IMR-90 (cell line): ENCODE data around the gene LCA5. TPM values are rescaled to one million over a fixed set of nuclear protein-coding genes. Genes with fewer than 3 reads are reported as not detected.

Experiments
- ATAC-seq: fragments of 200-7000 bp; cut with Tn5 transposase; 2 replicates; pipeline ENCODE4 v1.9.1; 2020; ENCODE audit warnings: low read depth, mild to moderate bottlenecking, moderate library complexity
- BruUV-seq: library from RNA; stranded (reverse); fragments of 400-500 nt; replicated peaks from 2 replicates; lab custom pipeline; 2021; lab: Mats Ljungman, UMichigan
- CTCF ChIA-PET: fragments of 300-600 bp; formaldehyde crosslinking; extraction: SDS; loops from one replicate; lab custom pipeline; 2021; ENCODE audit warnings: antibody characterized with exemption; lab: Yijun Ruan, JAX
- POLR2A ChIA-PET: fragments of 300-600 bp; sonication (Branson Sonifier 250); formaldehyde crosslinking; loops from one replicate; lab custom pipeline; 2022; ENCODE audit warnings: antibody characterized with exemption; ENCODE audit not compliant: unreplicated experiment; lab: Charles Lee
- DNase-seq: peaks from one replicate; pipeline ENCODE4 v3.0.0; 2013
- H2AFZ ChIP-seq: replicated peaks from 2 replicates; pipeline ENCODE3; 2013; ENCODE audit warnings: low read length, mild to moderate bottlenecking; ENCODE audit not compliant: poor library complexity
- H2AK5ac ChIP-seq: 2 replicates; pipeline ENCODE4 v1.6.1; 2013; ENCODE audit warnings: low read depth, low read length, inconsistent platforms
- H2AK9ac ChIP-seq: replicated peaks from 2 replicates; pipeline ENCODE3; 2013; ENCODE audit warnings: mild to moderate bottlenecking, low read depth, low read length, moderate library complexity; ENCODE audit not compliant: poor library complexity
- H2BK120ac ChIP-seq: 2 replicates; pipeline ENCODE4 v1.6.1; 2013; ENCODE audit warnings: low read depth, low read length, inconsistent platforms
- H2BK15ac ChIP-seq: 3 replicates; pipeline ENCODE4 v1.6.1; 2013; ENCODE audit warnings: low read depth, low read length, inconsistent platforms
- H2BK20ac ChIP-seq: 2 replicates; pipeline ENCODE4 v1.6.1; 2013; ENCODE audit warnings: low read depth, mild to moderate bottlenecking, inconsistent platforms, low read length, moderate library complexity
- H2BK5ac ChIP-seq: 2 replicates; pipeline ENCODE4 v1.6.1; 2013; ENCODE audit warnings: mild to moderate bottlenecking, low read depth, low read length, inconsistent platforms; ENCODE audit not compliant: poor library complexity, severe bottlenecking
- H3K14ac ChIP-seq: replicated peaks from 2 replicates; pipeline ENCODE4 v1.6.1; 2013; ENCODE audit warnings: low read depth, low read length, inconsistent platforms
- H3K18ac ChIP-seq: 2 replicates; pipeline ENCODE4 v1.6.1; 2013; ENCODE audit warnings: low read depth, low read length, control low read depth
- H3K23ac ChIP-seq: 2 replicates; pipeline ENCODE4 v1.6.1; 2013; ENCODE audit warnings: low read depth, low read length, inconsistent platforms
- H3K27ac ChIP-seq: 2 replicates; pipeline ENCODE4 v1.5.1; 2013; ENCODE audit warnings: mild to moderate bottlenecking, control low read depth, low read length; ENCODE audit not compliant: insufficient read depth
- H3K27me3 ChIP-seq: 2 replicates; pipeline ENCODE4 v1.6.1; 2013; ENCODE audit warnings: low read length; ENCODE audit not compliant: control insufficient read depth, insufficient read depth
- H3K36me3 ChIP-seq: 2 replicates; pipeline ENCODE4 v1.6.1; 2013; ENCODE audit warnings: low read length, mixed read lengths; ENCODE audit not compliant: control insufficient read depth, insufficient read depth
- H3K4ac ChIP-seq: 2 replicates; pipeline ENCODE4 v1.6.1; 2013; ENCODE audit warnings: low read depth, low read length, inconsistent platforms
- H3K4me1 ChIP-seq: 2 replicates; pipeline ENCODE4 v1.6.1; 2013; ENCODE audit warnings: low read length, mixed read lengths; ENCODE audit not compliant: control insufficient read depth, insufficient read depth
- H3K4me2 ChIP-seq: 2 replicates; pipeline ENCODE4 v1.6.1; 2013; ENCODE audit warnings: low read depth, mild to moderate bottlenecking, control low read depth, low read length, moderate library complexity
- H3K4me3 ChIP-seq: 2 replicates; pipeline ENCODE4 v1.5.1; 2013; ENCODE audit warnings: low read depth, mild to moderate bottlenecking, control low read depth, low read length, moderate library complexity; ENCODE audit not compliant: insufficient read depth
- H3K56ac ChIP-seq: 2 replicates; pipeline ENCODE4 v1.6.1; 2013; ENCODE audit warnings: low read length, inconsistent platforms; ENCODE audit not compliant: insufficient read depth; ENCODE audit errors: extremely low read depth
- H3K79me1 ChIP-seq, 2 experiments: 2 replicates each; pipeline ENCODE4 v1.6.1; 2013; ENCODE audit warnings: low read length in 2 of 2, inconsistent platforms in 1 of 2, low read depth in 1 of 2
- H3K9ac ChIP-seq: 2 replicates; pipeline ENCODE4 v1.6.1; 2013; ENCODE audit warnings: low read depth, low read length, control low read depth
- H3K9me1 ChIP-seq: 2 replicates; pipeline ENCODE4 v1.6.1; 2013; ENCODE audit warnings: low read length, inconsistent platforms; ENCODE audit not compliant: insufficient read depth
- H3K9me3 ChIP-seq: 2 replicates; pipeline ENCODE4 v1.6.1; 2013; ENCODE audit warnings: low read length; ENCODE audit not compliant: control insufficient read depth, insufficient read depth
- H4K20me1 ChIP-seq: 2 replicates; pipeline ENCODE4 v1.6.1; 2013; ENCODE audit warnings: low read length, inconsistent platforms; ENCODE audit not compliant: insufficient read depth
- H4K5ac ChIP-seq: 2 replicates; pipeline ENCODE4 v1.6.1; 2013; ENCODE audit warnings: mild to moderate bottlenecking, low read depth, low read length, control low read depth
- H4K8ac ChIP-seq, 2 experiments: 2 replicates each; pipeline ENCODE4 v1.6.1; 2013; ENCODE audit warnings: low read depth in 2 of 2, low read length in 2 of 2, control low read depth in 1 of 2, inconsistent platforms in 1 of 2
- H4K91ac ChIP-seq: 2 replicates; pipeline ENCODE4 v1.6.1; 2013; ENCODE audit warnings: low read depth, low read length, inconsistent platforms; ENCODE audit not compliant: insufficient read depth
- BHLHE40 ChIP-seq: fragments of 150-350 bp; IDR thresholded peaks from 2 replicates; pipeline ENCODE4 v1.6.1; 2016; ENCODE audit warnings: mild to moderate bottlenecking, low read depth, low read length
- CEBPB ChIP-seq: IDR thresholded peaks from 2 replicates; pipeline ENCODE4 v1.6.1; 2012; ENCODE audit warnings: low read depth, low read length, improper control_type of control experiment
- CHD1 ChIP-seq: IDR thresholded peaks from 2 replicates; pipeline ENCODE4 v1.6.1; 2012; ENCODE audit warnings: low read depth, low read length, improper control_type of control experiment
- FOS ChIP-seq: fragments of 150-350 bp; IDR thresholded peaks from 2 replicates; pipeline ENCODE4 v1.6.1; 2016; ENCODE audit warnings: low read depth, low read length
- MAFK ChIP-seq: IDR thresholded peaks from 2 replicates; pipeline ENCODE4 v1.6.1; 2012; ENCODE audit warnings: low read depth, low read length, improper control_type of control experiment
- MAZ ChIP-seq: IDR thresholded peaks from 2 replicates; pipeline ENCODE4 v1.6.1; 2012; ENCODE audit warnings: low read depth, mild to moderate bottlenecking, low read length, improper control_type of control experiment, moderate library complexity, borderline replicate concordance
- MXI1 ChIP-seq: IDR thresholded peaks from 2 replicates; pipeline ENCODE4 v1.6.1; 2012; ENCODE audit warnings: low read depth, mild to moderate bottlenecking, low read length, moderate library complexity, borderline replicate concordance
- NFE2L2 ChIP-seq: fragments of 150-350 bp; IDR thresholded peaks from 2 replicates; pipeline ENCODE4 v1.6.1; 2016; ENCODE audit warnings: low read depth, mild to moderate bottlenecking, low read length
- POLR2A ChIP-seq: IDR thresholded peaks from 2 replicates; pipeline ENCODE4 v1.6.1; 2012; ENCODE audit warnings: mild to moderate bottlenecking, low read depth, low read length
- RAD21 ChIP-seq: IDR thresholded peaks from 2 replicates; pipeline ENCODE4 v1.6.1; 2012; ENCODE audit warnings: low read length, improper control_type of control experiment
- RCOR1 ChIP-seq: IDR thresholded peaks from 2 replicates; pipeline ENCODE4 v1.6.1; 2012; ENCODE audit warnings: mild to moderate bottlenecking, low read length, improper control_type of control experiment; ENCODE audit not compliant: insufficient replicate concordance
- RFX5 ChIP-seq: IDR thresholded peaks from 2 replicates; pipeline ENCODE4 v1.8.0; 2012; ENCODE audit warnings: low read depth, mild to moderate bottlenecking, low read length, moderate library complexity
- SMC3 ChIP-seq: fragments of 150-350 bp; IDR thresholded peaks from 2 replicates; pipeline ENCODE4 v1.6.1; 2016; ENCODE audit warnings: low read depth, mild to moderate bottlenecking, antibody characterized with exemption, low read length, moderate library complexity
- USF2 ChIP-seq: fragments of 150-350 bp; IDR thresholded peaks from 2 replicates; pipeline ENCODE4 v1.6.1; 2017; ENCODE audit warnings: mild to moderate bottlenecking, antibody characterized with exemption, low read length, low read depth
- WGBS, 2 experiments: methylation state at CpG; one replicate each; pipeline versions ENCODE4 v1.1.5 to v1.1.7; 2013; ENCODE audit warnings: missing lambda C conversion rate in 2 of 2; ENCODE audit not compliant: insufficient read length in 1 of 2; ENCODE audit errors: extremely low coverage in 2 of 2; 5-methylcytosine and 5-hydroxymethylcytosine counted together
- dilution Hi-C: fragments of 300-500 bp; cut with HindIII; formaldehyde crosslinking; loops from one replicate; pipeline ENCODE4 v1.14.3; 2018; ENCODE audit warnings: low sequenced_read_pairs; ENCODE audit not compliant: unreplicated experiment
- in situ Hi-C: fragments of 300-500 bp; cut with MboI; formaldehyde crosslinking; loops from 3 replicates; pipeline ENCODE4 v1.14.3; 2019; ENCODE audit warnings: low sequenced_read_pairs, inconsistent platforms, mixed read lengths
- intact Hi-C: fragments of 100-400 bp; cut with micrococcal nuclease; formaldehyde crosslinking; loops from 2 replicates; pipeline ENCODE4 v1.10.0; 2022
- polyA plus RNA-seq, 3 experiments: library from polyadenylated mRNA; depleted of rRNA; stranded (reverse); fragments of >200 nt; gene quantifications; 2 replicates each; pipeline ENCODE4 v1.2.3, GENCODE V29; 2012; ENCODE audit warnings: low replicate concordance in 1 of 3
- total RNA-seq: library from RNA; depleted of rRNA; stranded (reverse); fragments of >200 nt; gene quantifications from 2 replicates; pipeline ENCODE4 v1.2.3, GENCODE V29; 2012
- TF ChIP-seq, protein P1 (sequence below): conservative IDR thresholded peaks from 2 replicates; pipeline ENCODE4 v1.5.1; 2012; ENCODE audit warnings: mild to moderate bottlenecking, low read depth, low read length, improper control_type of control experiment
- TF ChIP-seq, protein P2 (sequence below): fragments of 150-350 bp; IDR thresholded peaks from 2 replicates; pipeline ENCODE4 v1.6.1; 2016; ENCODE audit warnings: low read depth, mild to moderate bottlenecking, low read length, moderate library complexity, borderline replicate concordance

Gene LCA5
- total and polyA plus RNA-seq, 2 of the 4 experiments (the other 2 are of a cell fraction): 1.2 to 2.0 TPM

DNA sequence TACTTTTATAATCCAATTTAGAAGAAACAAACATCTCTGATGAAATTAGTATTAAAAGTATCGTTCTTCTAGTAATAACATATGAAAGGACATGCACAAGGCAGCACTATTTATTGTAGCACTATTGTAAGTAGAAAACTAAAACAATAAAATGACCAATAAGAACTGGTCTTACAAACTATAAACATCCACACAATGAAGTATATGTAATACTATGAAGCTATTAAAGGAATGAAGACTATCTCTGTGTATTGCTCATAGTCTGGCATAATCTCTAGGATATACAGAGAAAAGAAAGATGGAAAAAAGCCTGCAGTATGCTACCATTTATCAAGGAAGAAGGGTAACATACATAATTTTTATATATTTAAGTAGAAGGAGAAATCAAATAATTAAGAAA is 16.7 kb downstream of the LCA5 start:
- H3K18ac ChIP-seq: no peak overlapping the region
- no peak overlapping the region for H3K4me2 ChIP-seq
- H4K91ac ChIP-seq: no peak overlapping the region
- H2BK5ac ChIP-seq: no peak overlapping the region
- no peaks in the 10 kb centered on the region for H3K9me3 ChIP-seq
- no peak overlapping the region for H3K4ac ChIP-seq
- no peak overlapping the region for H4K5ac ChIP-seq
- no peak overlapping the region for H2BK120ac ChIP-seq
- no peak overlapping the region for H2AK9ac ChIP-seq
- dilution Hi-C loops: no loop called here
- no peak overlapping the region for H4K8ac ChIP-seq
- no peak overlapping the region for H3K14ac ChIP-seq
- H3K23ac ChIP-seq: no peak overlapping the region
- no peaks in the 10 kb centered on the region for H3K36me3 ChIP-seq
- H3K27me3 ChIP-seq: no peaks in the 10 kb centered on the region
- H3K27ac ChIP-seq: no peak overlapping the region
- H3K56ac ChIP-seq: no peak overlapping the region
- no peak overlapping the region for H3K4me3 ChIP-seq
- no CpG with 5 or more reads among the region's 1 CpG for WGBS, 2 experiments
- H3K9me1 ChIP-seq: no peaks in the 10 kb centered on the region
- BruUV-seq: no TSS peak
- ATAC-seq (peak; percentile 93), DNase-seq (peak; percentile 60)
- TF ChIP-seq USF2 (no peak), BHLHE40 (no peak), MXI1 (no peak), CEBPB (no peak; the same call in 1 of the 2 replicates), MAFK (no peak), SMC3 (no peak), FOS (no peak), RFX5 (no peak), MAZ (no peak), POLR2A (no peak), CHD1 (no peak), NFE2L2 (no peak), RCOR1 (no peak), RAD21 (no peak)
- TF ChIP-seq, protein P1, sequence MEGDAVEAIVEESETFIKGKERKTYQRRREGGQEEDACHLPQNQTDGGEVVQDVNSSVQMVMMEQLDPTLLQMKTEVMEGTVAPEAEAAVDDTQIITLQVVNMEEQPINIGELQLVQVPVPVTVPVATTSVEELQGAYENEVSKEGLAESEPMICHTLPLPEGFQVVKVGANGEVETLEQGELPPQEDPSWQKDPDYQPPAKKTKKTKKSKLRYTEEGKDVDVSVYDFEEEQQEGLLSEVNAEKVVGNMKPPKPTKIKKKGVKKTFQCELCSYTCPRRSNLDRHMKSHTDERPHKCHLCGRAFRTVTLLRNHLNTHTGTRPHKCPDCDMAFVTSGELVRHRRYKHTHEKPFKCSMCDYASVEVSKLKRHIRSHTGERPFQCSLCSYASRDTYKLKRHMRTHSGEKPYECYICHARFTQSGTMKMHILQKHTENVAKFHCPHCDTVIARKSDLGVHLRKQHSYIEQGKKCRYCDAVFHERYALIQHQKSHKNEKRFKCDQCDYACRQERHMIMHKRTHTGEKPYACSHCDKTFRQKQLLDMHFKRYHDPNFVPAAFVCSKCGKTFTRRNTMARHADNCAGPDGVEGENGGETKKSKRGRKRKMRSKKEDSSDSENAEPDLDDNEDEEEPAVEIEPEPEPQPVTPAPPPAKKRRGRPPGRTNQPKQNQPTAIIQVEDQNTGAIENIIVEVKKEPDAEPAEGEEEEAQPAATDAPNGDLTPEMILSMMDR: no peak
- TF ChIP-seq, protein P2, sequence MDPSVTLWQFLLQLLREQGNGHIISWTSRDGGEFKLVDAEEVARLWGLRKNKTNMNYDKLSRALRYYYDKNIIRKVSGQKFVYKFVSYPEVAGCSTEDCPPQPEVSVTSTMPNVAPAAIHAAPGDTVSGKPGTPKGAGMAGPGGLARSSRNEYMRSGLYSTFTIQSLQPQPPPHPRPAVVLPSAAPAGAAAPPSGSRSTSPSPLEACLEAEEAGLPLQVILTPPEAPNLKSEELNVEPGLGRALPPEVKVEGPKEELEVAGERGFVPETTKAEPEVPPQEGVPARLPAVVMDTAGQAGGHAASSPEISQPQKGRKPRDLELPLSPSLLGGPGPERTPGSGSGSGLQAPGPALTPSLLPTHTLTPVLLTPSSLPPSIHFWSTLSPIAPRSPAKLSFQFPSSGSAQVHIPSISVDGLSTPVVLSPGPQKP: no peak
- H4K20me1 ChIP-seq: no peaks in the 10 kb centered on the region
- H3K4me1 ChIP-seq: peaks cover under 1% of the 10 kb centered on the region; the same call in 1 of the 2 replicates
- no peak overlapping the region for H2BK20ac ChIP-seq
- intact Hi-C loops: no loop called here
- H2AFZ ChIP-seq: no peak overlapping the region
- H2BK15ac ChIP-seq: no peak overlapping the region
- no peak overlapping the region for H2AK5ac ChIP-seq
- ChIA-PET CTCF (no interaction called here), POLR2A (no interaction called here)
- H3K9ac ChIP-seq: no peak overlapping the region
- peaks cover 0 to 3% of the 10 kb centered on the region in 2 experiments; a peak in 1 of 4 replicates for H3K79me1 ChIP-seq
- in situ Hi-C loops: no loop called here
